HCT116 (cell line): Measurements from ENCODE around the gene RAD50. TPM values are rescaled to one million over a fixed set of nuclear protein-coding genes. Genes with fewer than 3 reads are reported as not detected.

Source experiments
- ATAC-seq: fragments of 200-7000 bp; cut with Tn5 transposase; 2 replicates; pipeline ENCODE4 v1.9.1; 2020; ENCODE audit warnings: mild to moderate bottlenecking, moderate library complexity
- BruUV-seq: library from RNA; stranded (reverse); fragments of 400-500 nt; replicated peaks from 2 replicates; lab custom pipeline; 2021; lab: Mats Ljungman, UMichigan
- CTCF ChIA-PET: fragments of 300-600 bp; sonication (Branson Sonifier 250); formaldehyde crosslinking; loops from one replicate; lab custom pipeline; 2021; ENCODE audit warnings: antibody characterized with exemption; lab: Charles Lee
- POLR2A ChIA-PET: fragments of 300-600, 350-600 bp; sonication (Branson Sonifier 250); formaldehyde crosslinking; loops from one replicate; lab custom pipeline; 2021; ENCODE audit warnings: antibody characterized with exemption; lab: Charles Lee
- RAD21 ChIA-PET, 2 experiments: fragments of 300-600 bp; sonication (Branson Sonifier 250); formaldehyde crosslinking; loops; one replicate each; lab custom pipeline; 2023; ENCODE audit warnings: low total read pairs in 2 of 2; ENCODE audit not compliant: uncharacterized antibody in 2 of 2, unreplicated experiment in 2 of 2, low non-redundant PET in 1 of 2; lab: Charles Lee
- DNase-seq: peaks from one replicate; pipeline ENCODE4 v3.0.0-alpha.2; 2010; ENCODE audit warnings: low read depth, low spot score
- H2AFZ ChIP-seq: fragments of 200-600 bp; shearing (Covaris generic), sonication (generic); 2 replicates; pipeline ENCODE4 v1.6.1; 2017; ENCODE audit warnings: low read depth, mixed run types, mixed read lengths, antibody characterized with exemption, low read length; ENCODE audit not compliant: poor library complexity, severe bottlenecking
- H3K27ac ChIP-seq: 2 replicates; pipeline ENCODE4 v1.5.1; 2012; ENCODE audit warnings: low read depth, low read length
- H3K27me3 ChIP-seq: fragments of 200-600 bp; sonication (generic); 2 replicates; pipeline ENCODE4 v1.6.1; 2016; ENCODE audit warnings: mixed run types, low read length, mixed read lengths; ENCODE audit not compliant: insufficient read depth
- H3K36me3 ChIP-seq, 2 experiments: fragments of 200-500 bp in 1 of 2; fragments of 200-600 bp in 1 of 2; sonication (Bioruptor generic) in 1 of 2; sonication (generic) in 1 of 2; 2 replicates each; pipeline versions ENCODE4 v1.5.1 to v1.6.1; 2014 to 2016; ENCODE audit warnings: low read length in 2 of 2, inconsistent platforms in 1 of 2, mixed read lengths in 1 of 2, mixed run types in 1 of 2; ENCODE audit not compliant: insufficient read depth in 2 of 2, control insufficient read depth in 1 of 2
- H3K4me1 ChIP-seq, 2 experiments: fragments of 200-600 bp in 1 of 2; sonication (generic) in 1 of 2; 2 replicates each; pipeline versions ENCODE4 v1.5.1 to v1.6.1; 2012 to 2017; ENCODE audit warnings: low read length in 2 of 2, inconsistent platforms in 1 of 2, mild to moderate bottlenecking in 1 of 2, mixed read lengths in 1 of 2, mixed run types in 1 of 2, moderate library complexity in 1 of 2; ENCODE audit not compliant: insufficient read depth in 2 of 2, control insufficient read depth in 1 of 2
- H3K4me2 ChIP-seq: fragments of 200-600 bp; sonication (generic); 2 replicates; pipeline ENCODE4 v1.6.1; 2017; ENCODE audit warnings: mixed run types, low read length, mixed read lengths
- H3K4me3 ChIP-seq, 2 experiments: fragments of 200-600 bp in 1 of 2; sonication (generic) in 1 of 2; replicated peaks in 1 of 2; 2 replicates each; pipeline ENCODE4 v1.5.1; 2011 to 2016; ENCODE audit warnings: low read length in 2 of 2, control low read depth in 1 of 2, low read depth in 1 of 2, mild to moderate bottlenecking in 1 of 2, mixed read lengths in 1 of 2, mixed run types in 1 of 2
- H3K79me2 ChIP-seq: fragments of 200-600 bp; sonication (generic); 2 replicates; pipeline ENCODE4 v1.6.1; 2017; ENCODE audit warnings: mild to moderate bottlenecking, mixed run types, low read length, moderate library complexity, mixed read lengths; ENCODE audit not compliant: insufficient read depth
- H3K9ac ChIP-seq: fragments of 200-600 bp; sonication (generic); 2 replicates; pipeline ENCODE4 v1.6.1; 2016; ENCODE audit warnings: low read length, mixed read lengths
- H3K9me2 ChIP-seq: fragments of 200-600 bp; sonication (generic), shearing (Covaris generic); 2 replicates; pipeline ENCODE4 v1.6.1; 2017; ENCODE audit warnings: mixed run types, mild to moderate bottlenecking, moderate library complexity; ENCODE audit not compliant: insufficient read depth
- H3K9me3 ChIP-seq, 2 experiments: fragments of 200-500 bp in 1 of 2; fragments of 200-600 bp in 1 of 2; sonication (Bioruptor generic) in 1 of 2; sonication (generic) in 1 of 2; 2 replicates each; pipeline ENCODE4 v1.6.1; 2014 to 2017; ENCODE audit warnings: low read length in 2 of 2, mixed read lengths in 2 of 2, inconsistent platforms in 1 of 2, low read depth in 1 of 2, mild to moderate bottlenecking in 1 of 2, mixed run types in 1 of 2, moderate library complexity in 1 of 2; ENCODE audit not compliant: control insufficient read depth in 1 of 2, insufficient read depth in 1 of 2
- H4K20me1 ChIP-seq: fragments of 200-600 bp; sonication (generic), shearing (Covaris generic); 2 replicates; pipeline ENCODE4 v1.6.1; 2017; ENCODE audit warnings: mixed run types, mild to moderate bottlenecking, moderate library complexity; ENCODE audit not compliant: insufficient read depth
- ATF3 ChIP-seq: IDR thresholded peaks from 2 replicates; pipeline ENCODE4 v1.6.1; 2012
- CBX3 ChIP-seq: IDR thresholded peaks from 2 replicates; pipeline ENCODE4 v1.6.1; 2012; ENCODE audit warnings: low read depth
- CEBPB ChIP-seq: IDR thresholded peaks from 2 replicates; pipeline ENCODE4 v1.6.1; 2012; ENCODE audit warnings: low read depth
- CTCF ChIP-seq, 3 experiments: fragments of 200-600 bp in 1 of 3; sonication (generic) in 1 of 3; IDR thresholded peaks in 2 of 3; conservative IDR thresholded peaks in 1 of 3; 2 replicates each; pipeline ENCODE4 v1.5.1; 2012 to 2017; ENCODE audit warnings: low read depth in 2 of 3, low read length in 2 of 3, antibody characterized with exemption in 1 of 3, borderline replicate concordance in 1 of 3, control low read depth in 1 of 3, mild to moderate bottlenecking in 1 of 3, mixed read lengths in 1 of 3, mixed run types in 1 of 3, moderate library complexity in 1 of 3; ENCODE audit not compliant: insufficient read depth in 1 of 3
- EGR1 ChIP-seq: IDR thresholded peaks from 2 replicates; pipeline ENCODE4 v1.6.1; 2012; ENCODE audit warnings: low read depth
- ELF1 ChIP-seq: IDR thresholded peaks from 2 replicates; pipeline ENCODE4 v1.6.1; 2012; ENCODE audit warnings: low read depth, borderline replicate concordance
- EZH2 ChIP-seq: fragments of 200-600 bp; sonication (generic); IDR thresholded peaks from 2 replicates; pipeline ENCODE4 v1.6.1; 2017; ENCODE audit warnings: antibody characterized with exemption, mixed run types
- EZH2phosphoT487 ChIP-seq: fragments of 200-600 bp; IDR thresholded peaks from 2 replicates; pipeline ENCODE4 v1.6.1; 2018; ENCODE audit warnings: antibody characterized with exemption, borderline replicate concordance
- FOSL1 ChIP-seq: IDR thresholded peaks from 2 replicates; pipeline ENCODE4 v1.6.1; 2012; ENCODE audit warnings: low read depth
- JUND ChIP-seq: IDR thresholded peaks from 2 replicates; pipeline ENCODE4 v1.6.1; 2012
- MAX ChIP-seq: IDR thresholded peaks from 2 replicates; pipeline ENCODE4 v1.6.1; 2012
- POLR2AphosphoS5 ChIP-seq: IDR thresholded peaks from 2 replicates; pipeline ENCODE4 v1.6.1; 2011; ENCODE audit warnings: mild to moderate bottlenecking, low read depth, low read length, moderate library complexity
- SIN3A ChIP-seq: IDR thresholded peaks from 2 replicates; pipeline ENCODE4 v1.6.1; 2012; ENCODE audit warnings: low read depth
- SP1 ChIP-seq: IDR thresholded peaks from 2 replicates; pipeline ENCODE4 v1.6.1; 2012; ENCODE audit warnings: low read depth
- SRF ChIP-seq: IDR thresholded peaks from 2 replicates; pipeline ENCODE4 v1.6.1; 2012; ENCODE audit warnings: low read depth
- TCF7L2 ChIP-seq: IDR thresholded peaks from 2 replicates; pipeline ENCODE4 v1.7.0; 2011; ENCODE audit warnings: borderline replicate concordance, inconsistent platforms; ENCODE audit not compliant: insufficient read depth, insufficient read length; ENCODE audit errors: extremely low read depth
- ZBTB33 ChIP-seq: IDR thresholded peaks from 2 replicates; pipeline ENCODE4 v1.6.1; 2011; ENCODE audit warnings: mild to moderate bottlenecking, low read length, moderate library complexity; ENCODE audit not compliant: insufficient replicate concordance; ENCODE audit errors: extremely low read depth
- ZFX ChIP-seq: fragments of 450-650 bp; IDR thresholded peaks from 2 replicates; pipeline ENCODE4 v1.6.1; 2017
- intact Hi-C: fragments of 100-400 bp; cut with micrococcal nuclease; formaldehyde crosslinking; loops from 2 replicates; pipeline ENCODE4 v1.10.0; 2022
- total RNA-seq: library from RNA; stranded (reverse); gene quantifications from one replicate; pipeline ENCODE4 v1.2.1, GENCODE V29; 2021; ENCODE audit not compliant: unreplicated experiment

RAD50 gene
- total RNA-seq, 1 experiment from 2014 or later: 43.6 TPM

- TF ChIP-seq ZBTB33 (no peak), MAX (no peak), FOSL1 (no peak), ELF1 (no peak), EGR1 (no peak), POLR2AphosphoS5 (no peak), JUND (no peak)
Observed at GRCh38 chr5:132673488-132673887, 116.7 kb downstream of the RAD50 start (continued).

- Histone ChIP-seq H3K4me2 (peak within 1 kb of the TSS; percentile 40), H2AFZ (no peak within 1 kb of the TSS), H3K9me3 (no peaks in the 10 kb centered on the region), H3K27ac (no peak within 1 kb of the TSS), H3K79me2 (no peaks in the 10 kb centered on the region), H3K36me3 (no peaks in the 10 kb centered on the region), H3K27me3 (no peaks in the 10 kb centered on the region), H3K4me1 (peaks cover 24 to 34% of the 10 kb centered on the region in 2 experiments), H3K9me2 (no peaks in the 10 kb centered on the region), H4K20me1 (no peaks in the 10 kb centered on the region), H3K9ac (no peak within 1 kb of the TSS), H3K4me3 (0 out of 4 replicates have a peak within 1 kb of the TSS, but pooled peaks of 1 of the 2 experiments have one; percentile 1)
- DNase-seq (no peak), ATAC-seq (no peak)
- intact Hi-C loops: loop anchor here (10.0 kb wide), 1 partner anchor 149 kb away; no protein-coding TSS in a partner anchor
- BruUV-seq: no TSS peak
- CTCF ChIA-PET: no interaction called here
- RAD21 ChIA-PET: no interaction called here
- POLR2A ChIA-PET: no interaction called here
- TF ChIP-seq POLR2AphosphoS5 (no peak), TCF7L2 (no peak), EZH2phosphoT487 (no peak), CBX3 (no peak), EZH2 (no peak), ELF1 (no peak), ZFX (no peak), EGR1 (no peak), MAX (no peak), SRF (no peak), SP1 (no peak), FOSL1 (no peak), SIN3A (no peak), ATF3 (no peak), CEBPB (no peak), CTCF (IDR thresholded peaks at IDR 0.05 in 2 of 3, conservative IDR thresholded peaks at IDR 0.05 in 1 of 3; ENCODE audit: borderline replicate concordance in 1 of 3, insufficient read depth in 1 of 3, low read depth in 2 of 3, low read length in 2 of 3) (no peak), ZBTB33 (no peak)
Observed at GRCh38 chr5:132673939-132674630, 117.3 kb downstream of the RAD50 start, which contains the start of gene IL4. Gene IL4, plus strand, starts transcription at chr5:132673989. Its CDS starts 62 bp downstream, at chr5:132674051.
